Pancreas (tissue), 10 donors: ENCODE results near the gene USH1G. TPM values are rescaled to one million over a fixed set of nuclear protein-coding genes. Genes with fewer than 3 reads are reported as not detected.

Source experiments
- ATAC-seq, 4 donors: fragments of 200-7000 bp; cut with Tn5 transposase; one replicate each; pipeline versions ENCODE4 v1.8.0 to v1.9.1; 2020; ENCODE audit warnings: mild to moderate bottlenecking in 4 of 4, moderate library complexity in 4 of 4
- DNase-seq, 6 donors: peaks; one replicate each; pipeline ENCODE4 v3.0.0-alpha.2; 2020
- FAIRE-seq: peaks from 2 replicates; lab custom pipeline; 2012; peaks lifted over from hg19 to GRCh38; lab: Jason Lieb, UNC
- H3K27ac ChIP-seq, 4 donors: fragments of 200-600 bp; sonication (generic); 1 replicate in 3 of 4; 2 replicates in 1 of 4; pipeline versions ENCODE4 v1.5.0 to v1.8.0; 2020
- H3K27me3 ChIP-seq, 4 donors: fragments of 200-600 bp; one replicate each; pipeline ENCODE4 v1.8.0; 2021
- H3K36me3 ChIP-seq, 3 donors: fragments of 200-600 bp; sonication (generic) in 1 of 3; one replicate each; pipeline versions ENCODE4 v1.5.0 to v1.8.0; 2020 to 2021
- H3K4me1 ChIP-seq, 3 donors: fragments of 200-600 bp; one replicate each; pipeline ENCODE4 v1.8.0; 2021
- H3K4me3 ChIP-seq, 4 donors: fragments of 200-600 bp; sonication (generic) in 2 of 4; one replicate each; pipeline versions ENCODE4 v1.5.0 to v1.8.0; 2020 to 2021
- H3K9me3 ChIP-seq, 4 donors: fragments of 200-600 bp; one replicate each; pipeline ENCODE4 v1.8.0; 2021
- CTCF ChIP-seq, 4 donors: fragments of 200-600 bp; sonication (generic) in 3 of 4; IDR thresholded peaks; one replicate each; pipeline versions ENCODE4 v1.5.0 to v1.8.0; 2021; ENCODE audit warnings: antibody characterized with exemption in 4 of 4
- WGBS, 2 donors: extraction: QIAGEN DNeasy Blood & Tissue Kit; methylation state at CpG; one replicate each; pipeline ENCODE4 v1.1.7; 2013; 5-methylcytosine and 5-hydroxymethylcytosine counted together
- intact Hi-C, 3 donors: fragments of 100-400 bp; cut with DNase I; formaldehyde crosslinking; loops; one replicate each; pipeline versions ENCODE4 v1.11.1 to v1.14.2; 2022
- polyA plus RNA-seq, 2 donors: library from polyadenylated mRNA; stranded (reverse); fragments of 200-250 nt; gene quantifications; one replicate each; pipeline ENCODE4 v1.2.3, GENCODE V29; 2013
- total RNA-seq, 6 donors: library from RNA; stranded (reverse); fragmentation: NEBNext Ultra II Directional in 4 of 6; extraction: Animal tissue kit (Norgen Biotek cat#: 25700) in 4 of 6; gene quantifications; one replicate each; pipeline versions ENCODE4 v1.2.1 to v1.2.4, GENCODE V29; 2021 to 2023
- donor health status: healthy with polysubstance abuse.
- donor health status: DM: no; HTN: no; CAD: no; lungs with moderate emphysema.
- donor health status: DM: no; HTN: no; CAD: no.
- donor health status: control.
- donor health status: control.
- donor health status: Bipolar disorder and iron deficiency.
- donor health status: DM: yes; HTN: yes; CAD: no.
- donor health status: DM: no; HTN: no; CAD: no.
- donor health status: DM: no; HTN: no; CAD: no.
- donor health status: DM: yes; HTN: yes; CAD: no.

Gene USH1G
- total and polyA plus RNA-seq, 8 donors, result 0.03 to 0.17 (median 0.09) TPM; not detected in 1

GRCh38 chr17:74920642-74921025, 2.4 kb downstream of the USH1G start:
- no peaks in the 10 kb centered on the region for H3K36me3 ChIP-seq
- FAIRE-seq (no peak), ATAC-seq (peak in 1 of 4 donors; percentile 9)

GRCh38 chr17:74920306-74920620, 2.8 kb downstream of the USH1G start:
- H3K36me3 ChIP-seq, result no peaks in the 10 kb centered on the region
- intact Hi-C loops, result no loop called here
- no peak for ATAC-seq
- no peak for DNase-seq
- H3K4me1 ChIP-seq, result peaks cover 5 to 12% (median 8%) of the 10 kb centered on the region in 3 donors
- no peak for FAIRE-seq
- peaks cover 0 to 8% (median 4%) of the 10 kb centered on the region in 4 donors for H3K27me3 ChIP-seq
- no peaks in the 10 kb centered on the region for H3K9me3 ChIP-seq
- WGBS, 2 donors, result 82 to 85% methylated on average over 27 of the region's 27 CpGs
- H3K4me3 ChIP-seq, result no peak overlapping the region
- H3K27ac ChIP-seq, result no peak overlapping the region
- TF ChIP-seq CTCF (IDR thresholded peaks at IDR 0.05), result no peak

More at GRCh38 chr17:74920642-74921025, 2.4 kb downstream of the USH1G start:
- Histone ChIP-seq H3K4me1 (peaks cover 5 to 12% (median 8%) of the 10 kb centered on the region in 3 donors), H3K4me3 (no peak overlapping the region), H3K27me3 (peaks cover 0 to 8% (median 4%) of the 10 kb centered on the region in 4 donors), H3K27ac (no peak overlapping the region), H3K9me3 (no peaks in the 10 kb centered on the region)
- intact Hi-C loops, result no loop called here
- WGBS, 2 donors, result 49 to 50% methylated on average over 6 of the region's 6 CpGs
- DNase-seq, result no peak
- no peak for TF ChIP-seq CTCF (IDR thresholded peaks at IDR 0.05)

GRCh38 chr17:74919440-74920305, 3.4 kb downstream of the USH1G start:
- FAIRE-seq, result no peak
- 62 to 69% methylated on average over 67 of the region's 67 CpGs for WGBS, 2 donors

GRCh38 chr17:74918906-74919305, 4.1 kb downstream of the USH1G start:
- ATAC-seq (no peak), DNase-seq (no peak), FAIRE-seq (no peak)
- Histone ChIP-seq H3K36me3 (no peaks in the 10 kb centered on the region), H3K27ac (no peak overlapping the region), H3K4me3 (no peak overlapping the region), H3K9me3 (no peaks in the 10 kb centered on the region), H3K27me3 (peaks cover 0 to 3% (median under 1%) of the 10 kb centered on the region in 4 donors), H3K4me1 (peaks cover 5 to 6% (median 5%) of the 10 kb centered on the region in 3 donors)
- TF ChIP-seq CTCF (IDR thresholded peaks at IDR 0.05), result no peak
- WGBS, 2 donors, result 76 to 87% methylated on average over 5 of the region's 5 CpGs
- intact Hi-C loops, result no loop called here

More at GRCh38 chr17:74919440-74920305, 3.4 kb downstream of the USH1G start:
- no peak overlapping the region for H3K27ac ChIP-seq
- intact Hi-C loops, result no loop called here
- peaks cover 0 to 8% (median 4%) of the 10 kb centered on the region in 4 donors for H3K27me3 ChIP-seq
- peak in 1 of 4 donors; percentile 49 for ATAC-seq
- H3K4me1 ChIP-seq, result peaks cover 5 to 12% (median 8%) of the 10 kb centered on the region in 3 donors
- no peaks in the 10 kb centered on the region for H3K9me3 ChIP-seq
- H3K36me3 ChIP-seq, result no peaks in the 10 kb centered on the region
- H3K4me3 ChIP-seq, result no peak overlapping the region
- peak in 2 of 6 donors; percentile 21 to 70 for DNase-seq
- TF ChIP-seq CTCF (IDR thresholded peaks at IDR 0.05), result no peak

- H3K27me3 ChIP-seq, result no peaks in the 10 kb centered on the region
- ATAC-seq (peak in 2 of 4 donors; percentile 13 to 36), FAIRE-seq (no peak), DNase-seq (no peak)
- no peak for TF ChIP-seq CTCF (IDR thresholded peaks at IDR 0.05)
- H3K9me3 ChIP-seq, result no peaks in the 10 kb centered on the region
- 61 to 76% methylated on average over 10 of the region's 10 CpGs for WGBS, 2 donors
- H3K4me1 ChIP-seq, result no peaks in the 10 kb centered on the region
- intact Hi-C loops, result no loop called here
- no peak overlapping the region for H3K4me3 ChIP-seq
- no peaks in the 10 kb centered on the region for H3K36me3 ChIP-seq
- no peak overlapping the region for H3K27ac ChIP-seq
Observed at GRCh38 chr17:74917430-74917829, 5.6 kb downstream of the USH1G start.
